ENCODE data around the gene CRYZL1.
"Not testable (repeated sequence)": the region's sequence is repeated elsewhere in the genome, so short reads cannot be mapped to it uniquely, and the experiment has no call there.

The CRYZL1 gene

DNA sequence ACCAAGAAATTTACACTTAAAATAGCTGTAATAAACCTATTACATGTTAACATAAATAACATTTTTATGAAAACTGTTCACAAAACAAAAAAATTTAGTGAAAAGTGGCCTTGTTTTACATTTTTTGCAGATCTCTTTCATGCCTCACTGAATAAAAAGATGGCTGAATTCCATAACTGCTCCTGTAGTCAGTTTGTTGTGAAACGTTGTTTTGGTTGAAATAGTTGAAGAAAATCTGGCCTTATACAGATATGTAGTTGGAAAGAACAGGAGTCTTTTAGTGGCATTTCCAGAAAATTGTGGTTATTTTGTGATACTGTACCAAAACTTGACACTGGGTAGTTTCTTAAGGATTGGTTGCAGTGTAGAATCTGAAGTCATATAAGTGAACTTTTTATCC lies 18.9 kb upstream of the CRYZL1 start:
- DNase-seq, result no peak

DNA sequence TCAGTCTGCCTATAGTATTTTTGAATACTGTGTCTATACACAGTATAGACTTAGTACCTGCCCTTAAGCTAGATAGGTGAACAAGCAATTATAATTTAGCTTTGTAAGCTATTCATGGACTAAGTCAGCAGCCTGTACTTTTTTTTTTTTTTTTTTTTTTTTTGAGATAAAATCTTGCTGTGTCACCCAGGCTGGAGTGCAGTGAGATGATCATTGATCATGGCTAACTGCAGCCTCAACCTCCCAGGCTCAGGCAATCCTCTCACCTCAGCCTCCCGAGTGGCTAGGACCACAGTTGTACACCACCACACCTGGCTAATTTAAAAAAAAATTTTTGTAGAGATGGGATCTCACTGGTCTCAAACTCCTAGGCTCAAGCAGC lies 18.0 kb upstream of the CRYZL1 start:
- no peak for DNase-seq

DNA sequence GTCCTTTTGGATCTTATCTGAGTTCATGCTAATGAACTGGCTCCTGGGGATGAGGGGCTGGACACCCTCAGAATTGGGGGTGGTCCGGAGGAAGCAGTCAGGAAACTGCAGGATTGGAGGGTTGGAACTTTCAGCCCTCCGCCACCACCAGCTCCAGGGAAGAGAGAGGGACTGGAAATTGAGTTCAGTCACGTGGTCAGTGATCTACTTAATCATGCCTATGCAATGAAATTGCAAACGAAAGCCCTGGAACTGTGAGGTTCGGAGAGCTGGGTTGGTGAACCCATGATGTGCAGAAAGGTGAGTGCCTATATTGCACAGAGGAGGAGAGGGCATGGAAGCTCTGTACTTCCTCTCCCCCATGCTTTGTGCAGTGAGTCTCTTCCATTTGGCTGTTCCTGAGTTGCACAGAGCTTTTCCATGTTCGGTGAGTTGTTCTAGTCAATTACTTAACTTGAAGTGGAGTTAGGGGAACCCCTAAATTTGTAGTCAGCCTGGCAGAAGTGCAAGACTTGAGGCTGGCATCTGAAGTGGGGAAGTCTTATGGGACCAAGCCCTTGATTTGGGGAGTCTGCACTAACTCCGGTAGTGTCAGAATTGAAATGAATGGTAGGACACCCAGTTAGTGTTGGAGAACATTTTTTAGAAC lies 17.5 kb upstream of the CRYZL1 start:
- no peak for DNase-seq

- DNase-seq, result no peak
Observed at GRCh38 chr21:33657124-33657820, 15.7 kb upstream of the CRYZL1 start.

GRCh38 chr21:33655588-33656221 lies 14.2 kb upstream of the CRYZL1 start:
- DNase-seq, result peak; percentile 74

DNA sequence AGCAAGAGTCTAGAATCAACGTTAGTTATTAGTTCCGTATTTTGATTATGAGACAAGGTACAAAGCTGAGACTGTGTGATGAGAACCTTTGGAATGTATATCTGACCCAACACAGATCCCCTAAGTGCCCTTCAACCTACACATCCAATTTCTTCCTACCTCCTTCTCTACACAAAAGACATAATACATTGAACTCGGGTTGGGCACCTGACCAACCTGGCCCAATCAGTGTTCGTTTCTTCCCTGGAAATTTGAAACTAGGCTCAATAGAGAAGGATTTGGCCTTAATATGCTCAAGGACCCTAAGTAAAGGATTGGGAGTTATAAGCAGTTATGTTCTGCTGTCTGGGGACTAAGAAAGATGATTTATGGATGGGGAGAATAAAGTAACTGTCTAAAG lies 12.9 kb upstream of the CRYZL1 start:
- no peak for DNase-seq

DNA sequence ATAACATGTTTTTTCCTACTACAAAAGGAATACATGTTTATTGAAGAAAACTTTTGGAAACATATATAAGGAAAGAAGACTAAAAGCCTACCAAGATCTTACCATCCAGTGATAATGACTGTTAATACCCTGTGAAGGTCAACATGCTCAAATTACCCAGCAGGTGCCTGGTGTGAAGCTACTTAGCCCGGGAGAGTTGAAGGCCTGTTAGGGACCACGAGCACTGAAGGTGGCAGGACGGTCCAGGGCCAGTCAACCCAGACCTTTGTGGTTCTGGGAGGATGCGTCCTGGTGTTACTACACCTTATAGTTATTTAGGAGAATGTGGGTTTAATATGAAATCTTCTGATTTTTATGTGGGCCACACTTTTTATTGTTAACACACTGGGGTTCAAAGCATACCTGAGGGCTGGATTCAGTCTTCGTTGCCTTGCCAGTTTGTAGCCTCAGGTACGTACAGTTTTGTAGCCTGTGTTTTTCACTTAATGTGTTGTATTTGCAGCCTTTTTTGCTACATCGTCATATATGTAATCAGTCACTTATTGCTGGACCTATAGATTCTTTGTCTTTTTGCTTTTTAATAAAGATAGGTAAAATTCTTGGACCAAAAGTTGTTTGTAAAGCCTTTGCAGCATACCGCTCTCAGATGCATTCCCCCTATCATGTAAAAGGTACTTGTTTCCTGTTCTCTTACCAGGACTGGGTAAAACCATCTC lies 10.6 kb upstream of the CRYZL1 start:
- DNase-seq, result no peak

DNA sequence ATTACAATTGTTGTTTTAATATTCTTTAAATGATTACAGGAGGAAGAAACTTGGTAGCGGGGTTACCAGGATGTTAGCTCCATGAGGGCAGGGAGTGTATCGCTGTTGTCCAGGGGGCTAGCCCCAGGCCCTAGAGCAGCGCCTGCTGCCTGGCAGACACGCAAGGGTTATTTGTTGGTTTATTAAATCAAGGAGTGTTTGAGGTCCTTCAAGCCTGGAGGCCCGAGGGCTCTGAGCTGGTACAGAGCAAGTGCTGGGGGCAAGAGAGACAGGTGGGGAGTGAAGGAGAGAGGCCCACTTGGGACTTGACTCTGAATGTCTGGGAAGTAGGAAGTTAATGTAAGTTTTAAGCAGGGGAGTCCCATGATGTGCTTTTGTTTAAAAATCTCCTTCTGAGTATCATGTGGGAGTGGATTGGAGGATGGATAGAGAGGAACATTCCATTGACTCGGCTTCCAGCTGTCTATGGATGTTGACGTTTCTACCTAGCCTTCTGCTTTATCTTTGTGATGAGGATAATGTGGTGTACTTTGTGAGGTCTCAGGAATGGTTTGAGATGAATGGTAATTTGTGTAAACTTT lies 9.5 kb upstream of the CRYZL1 start:
- no peak for DNase-seq

- DNase-seq, result no peak
Observed at GRCh38 chr21:33650230-33650629, 8.7 kb upstream of the CRYZL1 start.

- no peak for DNase-seq
Observed at GRCh38 chr21:33648555-33648954, 7.0 kb upstream of the CRYZL1 start.

GRCh38 chr21:33647587-33647986 lies 6.0 kb upstream of the CRYZL1 start:
- DNase-seq, result no peak

- DNase-seq, result no peak
Observed at GRCh38 chr21:33645730-33646129, 4.2 kb upstream of the CRYZL1 start.

DNA sequence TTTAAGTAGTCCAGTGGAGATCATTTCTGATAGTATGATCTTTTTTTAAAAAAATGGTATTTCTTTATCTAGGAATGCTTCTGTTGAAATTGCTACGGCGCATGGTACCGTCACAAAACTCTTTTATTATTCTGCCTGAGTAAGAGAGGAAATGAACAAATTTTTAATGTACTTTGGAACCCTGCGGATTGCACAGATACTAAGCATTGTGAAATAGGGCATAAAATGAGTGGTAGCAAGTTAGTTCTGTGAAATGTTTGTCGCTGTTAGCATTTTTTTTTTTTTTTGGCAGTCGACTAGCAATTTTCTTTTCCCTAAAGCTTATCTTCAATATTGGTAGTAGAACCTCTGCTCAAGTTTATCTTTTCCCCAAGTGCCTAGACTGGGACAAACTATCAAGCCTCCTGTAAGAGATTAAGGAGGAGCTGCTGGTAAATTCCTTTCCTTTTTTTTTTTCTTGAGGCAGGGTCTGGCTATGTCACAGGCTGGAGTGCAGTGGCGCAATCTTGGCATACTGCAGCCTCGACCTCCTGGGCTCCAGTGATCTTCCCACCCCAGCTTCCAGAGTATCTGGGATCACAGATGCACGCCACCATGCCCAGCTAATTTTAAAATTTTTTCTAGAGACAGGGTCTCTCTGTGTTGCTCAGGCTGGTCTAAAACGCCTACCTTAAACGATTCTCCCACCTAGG lies 3.0 kb upstream of the CRYZL1 start:
- no peak for DNase-seq

DNA sequence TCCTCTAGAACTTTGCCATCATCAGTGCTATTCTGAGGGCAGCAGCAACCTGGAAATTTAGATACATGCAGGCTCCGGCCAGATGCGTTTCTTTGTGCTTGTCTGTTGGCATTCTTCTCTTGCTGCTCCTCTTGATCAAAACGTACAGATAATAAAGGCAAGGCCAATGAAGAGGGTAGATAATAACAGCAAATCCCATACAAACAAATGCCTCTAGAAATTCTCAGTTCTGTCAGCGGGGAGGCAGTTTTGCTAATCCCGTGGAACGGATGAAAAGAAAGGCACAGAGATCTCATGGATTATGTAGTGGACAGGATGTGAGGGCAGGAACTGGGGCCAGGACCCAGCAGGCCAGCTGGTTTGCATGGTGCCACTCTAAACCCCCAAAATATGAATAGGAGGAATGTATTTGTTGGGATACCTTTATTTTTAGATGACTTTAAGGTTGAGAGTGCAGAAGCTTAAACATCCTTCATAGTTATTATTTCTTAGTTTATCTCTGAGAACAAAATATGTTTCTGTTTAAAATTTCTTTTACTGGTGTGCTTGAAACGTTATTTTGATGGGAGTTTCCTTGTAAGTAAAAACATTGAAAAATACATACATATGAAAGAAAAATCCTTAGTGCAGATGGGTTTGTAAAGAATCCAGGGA lies 2.2 kb upstream of the CRYZL1 start:
- no peak for DNase-seq

DNA sequence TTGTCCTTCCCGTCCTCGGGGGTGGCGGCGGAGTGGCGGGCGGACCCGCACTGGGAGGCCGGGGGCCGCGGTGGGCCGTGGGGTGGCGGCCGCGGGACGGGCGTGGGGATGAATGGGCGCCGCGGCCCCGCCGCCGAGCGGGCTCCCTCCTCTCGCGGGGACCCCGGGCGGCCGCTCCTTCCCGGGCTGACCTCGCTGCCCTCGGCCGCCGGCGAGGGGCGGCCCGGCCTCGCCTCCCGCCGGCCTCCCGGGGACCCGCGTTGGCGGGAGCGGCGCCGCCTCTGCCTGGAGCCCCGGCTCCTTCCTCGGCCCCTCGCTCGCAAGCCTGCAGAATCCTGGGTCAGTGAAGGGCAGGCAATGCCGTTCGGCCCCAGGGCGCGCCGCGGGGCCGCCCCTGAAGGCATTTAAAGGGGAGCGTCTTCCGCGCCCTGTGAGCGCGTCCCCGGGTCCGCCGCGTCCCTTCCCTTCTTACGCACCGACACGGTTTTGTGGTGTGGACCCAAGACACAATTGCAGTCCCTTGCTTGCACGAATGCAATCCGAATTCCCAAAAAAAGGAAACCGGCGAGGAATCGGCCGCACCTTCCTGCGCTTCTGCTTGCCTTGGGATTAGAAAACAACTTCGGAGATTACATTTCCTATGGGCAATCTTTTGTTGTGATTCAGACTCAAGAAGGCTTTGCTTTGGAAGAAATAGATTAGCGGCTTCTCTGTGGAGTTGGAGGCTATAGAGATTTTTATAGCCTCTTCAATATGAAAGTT lies 1.5 kb upstream of the CRYZL1 start:
- no peak for DNase-seq

- DNase-seq, result peak; percentile 97
Observed at GRCh38 chr21:33642027-33642895, 720 bp upstream of the CRYZL1 start, which contains the start of gene ITSN1. Gene ITSN1 (plus strand): TSS chr21:33642501. CDS start chr21:33718829, 76,328 bp downstream.

DNA sequence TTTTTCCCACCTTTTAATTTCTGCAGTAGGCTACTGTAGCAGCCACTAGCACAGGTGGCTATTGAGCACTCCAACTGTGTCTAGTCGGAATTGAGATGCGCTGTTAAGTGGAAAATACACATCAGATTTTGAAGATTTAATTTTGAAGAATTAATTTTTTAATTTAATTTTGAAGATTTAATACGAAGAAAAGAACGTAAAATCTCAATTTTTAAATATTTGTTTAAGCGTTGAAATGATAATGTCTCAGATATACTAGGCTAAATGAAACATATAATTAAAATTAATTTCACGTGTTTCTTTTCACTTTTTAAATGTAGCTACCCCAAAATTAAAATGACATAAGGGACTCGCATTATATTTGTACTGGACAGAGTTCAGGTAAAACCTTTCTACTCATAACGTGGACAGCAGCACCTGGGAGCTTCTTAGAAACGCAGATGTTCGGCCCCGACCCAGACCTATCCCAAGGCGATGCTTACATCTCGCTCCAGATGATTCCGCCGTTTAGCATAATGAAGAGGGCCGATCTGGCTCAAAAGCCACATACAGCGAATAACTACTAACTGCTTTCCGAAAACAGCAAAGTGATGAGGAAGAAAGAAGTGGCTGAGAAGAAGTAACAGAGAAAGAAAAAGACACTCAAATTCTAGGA lies 717 bp downstream of the CRYZL1 start:
- DNase-seq, result no peak

DNA sequence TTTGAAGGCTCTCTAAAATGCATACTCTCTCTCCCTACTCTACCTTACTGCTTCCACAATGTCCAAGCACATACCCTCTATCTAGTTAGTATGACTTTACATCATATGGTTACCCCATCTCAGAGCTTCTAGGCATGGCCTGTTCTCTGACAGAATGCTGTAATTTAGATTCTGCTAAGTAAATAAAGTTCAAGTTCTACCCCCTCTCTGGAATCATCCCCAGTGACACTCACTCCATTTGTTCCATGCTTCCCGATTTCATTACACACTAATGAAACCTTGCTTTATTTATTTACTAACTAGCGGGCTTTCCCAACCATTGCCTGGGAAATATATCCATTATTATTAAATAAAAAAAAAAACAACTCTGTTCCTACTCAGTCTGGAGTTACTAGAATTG lies 7.3 kb downstream of the CRYZL1 start:
- no peak for DNase-seq

GRCh38 chr21:33626151-33626550 lies 15.4 kb downstream of the CRYZL1 start:
- not testable (repeated sequence) for DNase-seq

GRCh38 chr21:33622253-33622652 lies 19.3 kb downstream of the CRYZL1 start:
- no peak for DNase-seq
